Cardiac septum (tissue), 1 donor: ENCODE data around the gene NCSTN. TPM values are rescaled to one million over a fixed set of nuclear protein-coding genes. Genes with fewer than 3 reads are reported as not detected.

Source experiments
- DNase-seq: peaks from one replicate; pipeline ENCODE4 v3.0.0-alpha.2; 2020; ENCODE audit warnings: low spot score
- intact Hi-C: fragments of 100-400 bp; cut with DNase I; formaldehyde crosslinking; loops from one replicate; pipeline ENCODE4 v1.14.0; 2022
- total RNA-seq: library from RNA; stranded (reverse); fragmentation: NEBNext Ultra II Directional; extraction: Animal tissue kit (Norgen Biotek cat#: 25700); gene quantifications from one replicate; pipeline ENCODE4 v1.2.1, GENCODE V29; 2021
- donor health status: DM: no; HTN: no; CAD: no.

The NCSTN gene
- total RNA-seq, 1 donor from 2014 or later: 53.7 TPM

DNA sequence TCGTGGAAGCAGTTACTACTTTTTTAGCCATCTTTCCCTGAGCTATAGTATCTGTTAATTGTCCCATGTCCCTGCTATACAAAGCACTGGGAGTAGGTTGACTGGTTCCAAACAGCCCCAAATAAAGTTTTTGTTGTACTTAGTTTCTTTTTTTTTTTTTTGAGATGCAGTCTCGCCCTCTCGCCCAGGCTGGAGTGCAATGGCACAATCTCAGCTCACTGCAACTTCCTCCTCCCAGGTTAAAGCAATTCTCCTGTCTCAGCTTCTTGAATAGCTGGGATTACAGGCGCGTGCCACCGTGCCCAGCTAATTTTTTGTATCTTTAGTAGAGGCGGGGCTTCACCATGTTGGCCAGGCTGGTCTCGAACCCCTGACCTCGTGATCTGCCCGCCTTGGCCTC lies 3.3 kb downstream of the NCSTN start:
- intact Hi-C loops: no loop called here

DNA sequence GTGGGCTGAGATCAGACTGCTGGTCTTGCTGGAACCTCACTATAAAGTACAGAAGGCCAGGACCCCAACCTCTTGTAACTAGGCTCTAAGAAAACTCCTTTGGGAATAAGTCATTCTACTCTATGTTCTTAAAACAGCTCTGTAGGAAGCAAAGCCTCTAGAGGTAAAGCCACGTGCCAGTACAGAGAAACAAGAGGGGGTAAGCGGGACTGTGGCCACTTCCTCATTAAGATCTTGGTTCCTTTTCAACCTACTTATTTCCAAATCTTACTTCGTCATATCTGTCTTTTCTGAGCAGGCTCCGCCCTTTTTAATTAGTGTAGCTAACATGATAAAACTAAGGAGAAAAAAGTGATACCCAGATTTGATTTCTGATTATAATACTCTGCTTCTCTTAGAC lies 3.8 kb downstream of the NCSTN start:
- intact Hi-C loops: no loop called here
- DNase-seq: no peak

More for the DNA sequence above, 3.3 kb downstream of the NCSTN start:
- DNase-seq: no peak

- DNase-seq: no peak
- intact Hi-C loops: no loop called here
Observed at GRCh38 chr1:160351629-160352028, 8.4 kb downstream of the NCSTN start.

DNA sequence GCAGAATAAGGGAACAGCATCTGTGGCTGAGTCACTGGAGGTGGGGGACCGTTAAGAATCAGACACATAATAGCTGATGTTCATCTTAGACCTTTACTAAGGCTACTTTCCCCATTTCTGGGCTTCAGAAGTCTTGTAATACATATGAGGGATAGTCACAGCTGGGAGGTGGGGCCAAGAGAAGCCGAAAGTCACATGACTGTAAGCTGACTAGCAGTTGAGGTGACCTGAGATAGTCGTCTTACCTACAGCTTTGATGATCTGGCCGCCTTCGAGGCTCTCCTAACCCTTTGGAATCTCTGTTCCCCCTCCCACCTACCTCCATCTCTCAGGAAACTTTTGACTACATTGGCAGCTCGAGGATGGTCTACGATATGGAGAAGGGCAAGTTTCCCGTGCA lies 9.4 kb downstream of the NCSTN start:
- intact Hi-C loops: no loop called here
- DNase-seq: no peak

DNA sequence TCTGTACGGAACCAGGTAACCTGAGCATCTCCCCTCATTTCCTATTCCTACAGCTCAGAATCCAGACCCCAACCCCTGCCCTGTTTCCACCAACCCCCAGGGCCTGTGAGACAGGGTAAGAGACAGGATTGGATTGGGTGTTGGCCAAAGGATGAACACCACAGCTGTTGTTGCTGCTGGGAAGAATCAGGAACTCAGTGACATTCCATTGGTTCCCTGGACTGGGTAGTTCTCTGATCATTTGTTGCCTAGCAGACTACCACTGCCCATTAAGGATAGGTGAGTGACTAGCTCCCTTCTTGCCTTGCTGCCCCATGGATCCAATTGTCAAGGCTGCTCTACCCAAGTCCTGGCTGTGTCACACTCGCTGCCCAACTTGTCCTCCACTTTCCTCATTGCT lies 10.0 kb downstream of the NCSTN start:
- DNase-seq: no peak
- intact Hi-C loops: no loop called here

DNA sequence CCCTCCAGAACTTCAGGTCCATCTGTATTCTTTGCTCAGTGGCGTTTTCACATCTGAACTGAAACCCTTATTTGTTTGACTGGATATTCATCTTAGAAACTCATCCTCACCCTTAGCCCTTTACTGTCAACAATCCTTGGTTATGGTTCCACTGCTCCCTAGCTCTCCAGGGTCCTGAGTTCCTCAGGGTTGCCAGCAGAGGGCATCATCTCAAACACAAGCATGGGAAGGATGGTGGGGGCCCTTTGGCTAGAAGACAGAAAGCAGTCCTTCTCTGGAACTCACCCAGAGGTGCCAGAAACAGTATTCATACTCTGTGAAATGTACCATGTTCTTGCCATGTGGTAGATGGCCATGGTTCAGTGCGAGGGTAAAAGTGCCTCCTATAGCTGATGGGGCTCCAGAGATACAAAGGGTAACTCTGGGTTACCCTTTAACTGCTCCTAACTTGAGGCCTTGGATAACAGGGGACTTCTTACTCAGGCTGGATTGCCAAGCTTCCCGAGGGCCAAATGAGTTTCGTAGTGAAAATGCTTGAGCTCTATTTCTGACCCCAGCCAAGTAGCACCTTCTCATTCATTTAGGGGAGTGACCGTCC lies 11.3 kb downstream of the NCSTN start:
- intact Hi-C loops: no loop called here
- no peak for DNase-seq

DNA sequence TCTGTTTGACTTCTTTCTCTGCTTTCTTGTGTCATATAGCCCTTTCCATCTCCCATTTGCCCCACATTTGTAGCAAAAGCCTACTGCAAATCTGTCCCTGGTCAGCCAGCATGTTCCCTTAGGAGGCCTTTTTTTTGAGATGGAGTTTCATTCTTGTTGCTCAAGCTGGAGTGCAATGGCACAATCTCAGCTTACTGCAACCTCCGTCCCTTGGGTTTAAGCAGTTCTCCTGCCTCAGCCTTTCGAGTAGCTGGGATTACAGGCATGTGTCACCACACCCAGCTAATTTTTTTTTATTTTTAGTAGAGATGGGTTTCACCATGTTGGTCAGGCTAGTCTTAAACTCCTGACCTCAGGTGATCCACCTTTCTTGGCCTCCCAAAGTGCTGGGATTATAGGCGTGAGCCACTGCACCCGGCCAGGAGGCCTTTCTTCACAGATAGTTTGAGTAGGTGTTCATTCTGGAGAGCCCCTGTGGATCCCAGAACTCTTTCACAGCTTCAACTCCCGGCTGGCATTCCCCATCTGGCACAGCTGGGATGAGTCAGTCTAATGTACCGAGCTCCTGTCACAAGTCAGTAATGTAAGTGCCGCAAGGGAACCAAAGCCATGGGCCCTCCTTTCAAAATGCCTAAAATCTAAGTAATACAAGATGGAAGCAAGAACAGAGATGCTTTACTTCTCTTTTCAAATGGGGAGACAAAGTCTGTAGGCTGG lies 14.3 kb downstream of the NCSTN start:
- no peak for DNase-seq
- intact Hi-C loops: no loop called here

DNA sequence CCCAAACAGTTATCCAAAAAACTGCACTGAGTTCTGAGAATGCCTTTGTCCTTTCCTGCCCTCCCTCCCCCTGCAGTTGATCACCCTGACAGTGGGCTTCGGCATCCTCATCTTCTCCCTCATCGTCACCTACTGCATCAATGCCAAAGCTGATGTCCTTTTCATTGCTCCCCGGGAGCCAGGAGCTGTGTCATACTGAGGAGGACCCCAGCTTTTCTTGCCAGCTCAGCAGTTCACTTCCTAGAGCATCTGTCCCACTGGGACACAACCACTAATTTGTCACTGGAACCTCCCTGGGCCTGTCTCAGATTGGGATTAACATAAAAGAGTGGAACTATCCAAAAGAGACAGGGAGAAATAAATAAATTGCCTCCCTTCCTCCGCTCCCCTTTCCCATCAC lies 14.9 kb downstream of the NCSTN start:
- intact Hi-C loops: no loop called here
- no peak for DNase-seq

- intact Hi-C loops: no loop called here
- no peak for DNase-seq
Observed at GRCh38 chr1:160359559-160360226, 16.5 kb downstream of the NCSTN start.

DNA sequence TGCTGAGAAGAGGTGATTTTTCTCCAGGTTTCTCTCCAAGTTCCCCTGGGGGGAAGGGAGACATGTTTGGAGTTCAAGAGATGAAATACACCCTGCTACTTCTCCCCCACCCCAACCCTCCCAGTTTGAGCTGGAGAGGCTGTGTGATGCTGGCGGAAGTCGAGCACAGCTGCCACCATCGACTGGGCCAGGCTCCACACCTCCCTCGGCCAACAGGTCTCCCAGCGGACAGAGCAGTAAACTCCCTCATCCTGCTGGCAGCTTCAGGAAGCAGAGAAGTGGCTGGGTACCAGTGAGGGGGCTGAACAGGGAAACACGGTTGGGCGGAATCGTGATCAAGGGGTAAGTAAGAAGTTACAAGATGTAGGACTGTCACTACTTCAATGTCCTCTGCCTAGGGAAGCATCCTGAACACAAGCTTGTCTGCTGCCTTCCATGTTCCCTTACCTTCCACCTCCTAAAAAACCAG lies 17.1 kb downstream of the NCSTN start:
- no peak for DNase-seq
- intact Hi-C loops: no loop called here

DNA sequence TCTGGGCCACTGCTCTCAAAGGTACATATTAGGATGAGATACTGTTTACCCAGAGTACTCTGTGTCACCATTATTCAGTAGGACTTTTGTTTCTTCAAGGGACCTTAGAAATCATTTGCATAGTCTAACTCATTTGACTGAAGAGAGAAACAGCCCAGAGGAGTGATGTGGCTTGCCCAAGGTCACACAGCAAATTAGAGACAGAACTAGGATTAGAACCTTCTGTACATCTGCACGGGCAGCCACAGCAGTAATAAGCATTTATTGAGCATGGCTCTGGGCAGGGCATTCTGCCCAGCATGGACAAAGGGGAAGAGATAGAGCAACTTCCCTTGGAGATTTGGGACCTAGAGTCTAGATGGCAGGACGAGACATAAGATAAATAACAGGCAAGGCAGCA lies 18.0 kb downstream of the NCSTN start:
- no peak for DNase-seq

GRCh38 chr1:160361814-160362167 lies 18.6 kb downstream of the NCSTN start:
- no peak for DNase-seq
- intact Hi-C loops: no loop called here

More for the DNA sequence above, 18.0 kb downstream of the NCSTN start:
- intact Hi-C loops: no loop called here

- DNase-seq: no peak
- intact Hi-C loops: no loop called here
Observed at GRCh38 chr1:160362168-160362957, 19.2 kb downstream of the NCSTN start.

DNA sequence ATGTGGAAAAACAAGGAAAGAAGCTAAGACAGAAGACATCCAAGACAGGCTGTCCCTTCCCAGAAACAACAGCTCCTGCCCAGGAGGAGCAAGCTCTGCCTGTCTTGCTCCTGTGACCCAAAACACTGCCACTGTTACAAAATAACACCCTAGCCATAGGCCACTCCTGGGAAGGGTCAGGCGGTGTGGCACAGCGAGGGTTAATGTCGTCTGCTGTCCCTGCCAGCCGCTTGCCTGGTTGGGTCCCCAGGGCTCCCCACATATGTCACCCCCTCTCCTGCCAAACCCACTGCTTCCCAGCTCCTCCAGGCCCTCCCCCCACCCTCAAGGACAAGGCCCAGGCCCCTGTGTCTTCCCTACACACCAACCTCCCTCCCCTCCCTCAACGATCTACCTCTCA lies 19.8 kb downstream of the NCSTN start:
- intact Hi-C loops: no loop called here

GRCh38 chr1:160363951-160364735 lies 21.0 kb downstream of the NCSTN start:
- intact Hi-C loops: no loop called here
- DNase-seq: no peak

More for the DNA sequence above, 19.8 kb downstream of the NCSTN start:
- no peak for DNase-seq

DNA sequence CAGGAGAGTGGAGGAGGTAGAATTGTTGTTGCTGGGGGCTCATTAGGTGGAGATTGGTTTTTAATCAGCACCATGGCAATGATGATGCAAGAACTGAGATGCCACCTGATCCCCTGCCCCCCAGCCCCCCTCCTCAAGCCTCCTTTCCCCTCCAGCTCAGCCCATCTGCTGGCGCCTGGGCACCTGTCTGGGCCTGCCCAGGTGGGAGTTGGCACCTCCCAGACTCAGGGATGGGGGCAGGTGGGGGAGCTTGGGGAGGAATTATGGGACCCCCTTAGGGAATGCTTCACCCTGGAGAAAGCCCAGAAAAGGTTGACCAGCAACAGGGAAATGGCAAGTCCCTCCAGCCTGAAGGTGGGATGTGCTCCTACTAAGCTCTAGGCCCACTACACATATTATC lies 22.1 kb downstream of the NCSTN start:
- intact Hi-C loops: no loop called here

DNA sequence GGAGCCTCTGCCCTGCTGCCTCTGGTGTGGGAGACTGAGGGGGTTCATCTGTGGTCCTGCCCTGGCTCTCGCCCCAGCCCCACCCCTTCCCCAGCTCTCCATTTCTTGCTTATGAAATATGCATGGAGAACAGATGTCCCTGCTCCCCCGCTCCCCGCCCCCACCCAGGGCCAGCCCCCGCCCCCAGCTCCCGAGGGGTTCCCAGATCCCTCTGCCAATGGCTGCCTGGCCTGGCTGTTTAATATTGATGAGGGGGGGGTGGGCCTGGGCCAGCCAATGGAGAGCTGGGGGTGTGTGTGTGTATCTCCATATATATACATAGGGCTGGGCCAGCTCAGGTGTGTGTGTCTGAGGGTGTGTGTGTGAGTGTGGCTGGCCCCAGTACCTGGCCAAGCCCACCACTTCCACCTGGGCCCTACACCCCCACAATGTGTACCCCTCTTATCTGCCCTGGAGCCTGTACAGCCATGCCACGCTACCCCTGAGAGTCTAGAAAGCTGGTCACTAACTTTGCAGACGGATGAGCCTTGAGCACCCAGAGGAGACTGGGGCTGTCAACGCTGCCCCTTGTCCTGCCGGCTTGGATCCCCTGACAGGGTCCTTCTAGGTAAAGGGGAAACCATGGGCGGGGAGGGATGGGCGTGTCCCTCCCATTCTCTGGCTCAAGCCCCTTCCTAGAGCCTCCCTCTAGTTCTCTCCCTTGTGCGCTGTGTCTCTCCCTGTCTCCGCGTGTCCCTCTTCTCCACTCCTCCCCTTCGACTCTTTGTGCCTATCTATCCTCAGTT lies 23.7 kb downstream of the NCSTN start, which contains the start of gene NHLH1:
Gene NHLH1, plus strand, starts transcription at position 341 of the 785 bp plus-strand sequence. CDS start 3,661 bp downstream, outside the sequence.
- intact Hi-C loops: no loop called here
- no peak for DNase-seq

More for the DNA sequence above, 22.1 kb downstream of the NCSTN start:
- DNase-seq: no peak

- intact Hi-C loops: no loop called here
- no peak for DNase-seq
Observed at GRCh38 chr1:160367516-160367900, 24.3 kb downstream of the NCSTN start.
